CD4-positive, alpha-beta memory T cell (primary cell): ENCODE measurements around the gene UBN1. TPM values are rescaled to one million over a fixed set of nuclear protein-coding genes. Genes with fewer than 3 reads are reported as not detected.

Source experiments
- CTCF ChIA-PET: fragments of 350-600 bp; sonication (Branson Sonifier 250); formaldehyde crosslinking; loops from one replicate; lab custom pipeline; 2021; ENCODE audit warnings: inconsistent platforms; ENCODE audit not compliant: partially characterized antibody; lab: Charles Lee
- POLR2A ChIA-PET: fragments of 350-600 bp; sonication (Branson Sonifier 250); formaldehyde crosslinking; loops from one replicate; lab custom pipeline; 2021; ENCODE audit not compliant: partially characterized antibody; lab: Charles Lee
- DNase-seq, 5 donors: peaks; one replicate each; pipeline versions ENCODE4 v3.0.0 to v3.0.0-alpha.2; 2020 to 2022; ENCODE audit warnings: mixed read lengths in 1 of 5
- H3K27ac ChIP-seq: one replicate; pipeline ENCODE4 v1.7.0; 2013; ENCODE audit warnings: low read depth, low read length
- H3K27me3 ChIP-seq: 2 replicates; pipeline ENCODE4 v1.7.0; 2013; ENCODE audit warnings: mild to moderate bottlenecking, low read length, moderate library complexity; ENCODE audit not compliant: insufficient read depth
- H3K36me3 ChIP-seq: 2 replicates; pipeline ENCODE4 v1.7.0; 2013; ENCODE audit warnings: mild to moderate bottlenecking, low read length, moderate library complexity; ENCODE audit not compliant: insufficient read depth
- H3K4me1 ChIP-seq: 2 replicates; pipeline ENCODE4 v1.7.0; 2013; ENCODE audit warnings: mild to moderate bottlenecking, low read length, moderate library complexity; ENCODE audit not compliant: insufficient read depth
- H3K4me3 ChIP-seq, 2 donors: one replicate each; pipeline ENCODE4 v1.7.0; 2013; ENCODE audit warnings: low read length in 2 of 2, mild to moderate bottlenecking in 1 of 2
- H3K9me3 ChIP-seq, 2 donors: one replicate each; pipeline ENCODE4 v1.7.0; 2013; ENCODE audit warnings: low read length in 2 of 2, control low read depth in 1 of 2; ENCODE audit not compliant: control insufficient read depth in 1 of 2
- H3K27ac Mint-ChIP-seq, 7 donors: one replicate each; pipeline ENCODE4 v1.8.0; 2020 to 2021; ENCODE audit warnings: mixed read lengths in 7 of 7, mild to moderate bottlenecking in 6 of 7, inconsistent platforms in 3 of 7, moderate library complexity in 3 of 7
- H3K27me3 Mint-ChIP-seq, 2 donors: one replicate each; pipeline ENCODE4 v1.8.0; 2020 to 2021; ENCODE audit warnings: mixed read lengths in 2 of 2
- H3K36me3 Mint-ChIP-seq, 2 donors: one replicate each; pipeline ENCODE4 v1.8.0; 2020 to 2021; ENCODE audit warnings: mixed read lengths in 2 of 2, inconsistent platforms in 1 of 2, mild to moderate bottlenecking in 1 of 2
- H3K4me1 Mint-ChIP-seq, 4 donors: one replicate each; pipeline ENCODE4 v1.8.0; 2020 to 2021; ENCODE audit warnings: mixed read lengths in 4 of 4, mild to moderate bottlenecking in 1 of 4
- H3K4me3 Mint-ChIP-seq, 8 donors: one replicate each; pipeline ENCODE4 v1.8.0; 2020 to 2021; ENCODE audit warnings: mixed read lengths in 8 of 8, mild to moderate bottlenecking in 7 of 8, moderate library complexity in 6 of 8, inconsistent platforms in 3 of 8
- H3K9me3 Mint-ChIP-seq, 8 donors: one replicate each; pipeline ENCODE4 v1.8.0; 2020 to 2021; ENCODE audit warnings: mixed read lengths in 8 of 8, mild to moderate bottlenecking in 5 of 8, inconsistent platforms in 3 of 8, moderate library complexity in 1 of 8
- intact Hi-C: fragments of 100-400 bp; cut with micrococcal nuclease; formaldehyde crosslinking; loops from one replicate; pipeline ENCODE4 v1.15.1; 2023
- polyA plus RNA-seq, 2 donors: library from polyadenylated mRNA; unstranded; fragments of 300-500 nt; fragmentation: Illumina TruSeq; gene quantifications; one replicate each; pipeline ENCODE4 v1.2.3, GENCODE V29; 2021
- total RNA-seq, 2 experiments: library from RNA; stranded (reverse); gene quantifications; one replicate each; pipeline ENCODE4 v1.2.3, GENCODE V29; 2021

Gene UBN1
- total and polyA plus RNA-seq, 4 experiments from 2014 or later: 6.0 to 42.7 (median 29.0) TPM

- no peaks in the 10 kb centered on the region for H3K36me3 Mint-ChIP-seq
- POLR2A ChIA-PET: no interaction called here
- H3K27ac Mint-ChIP-seq: no peak overlapping the region
These were observed 68.0 kb downstream of the UBN1 start for GRCh38 chr16:4915226-4915761.

GRCh38 chr16:4917117-4917516, 69.8 kb downstream of the UBN1 start:
- H3K27ac ChIP-seq: no peak overlapping the region
- Mint-ChIP-seq H3K4me3 (no peak overlapping the region), H3K4me1 (no peaks in the 10 kb centered on the region), H3K27ac (no peak overlapping the region), H3K9me3 (no peaks in the 10 kb centered on the region), H3K27me3 (peaks cover 2 to 7% of the 10 kb centered on the region in 2 donors), H3K36me3 (no peaks in the 10 kb centered on the region)
- no peak for DNase-seq
- H3K27me3 ChIP-seq: no peaks in the 10 kb centered on the region
- ChIA-PET POLR2A (no interaction called here), CTCF (no interaction called here)
- no peaks in the 10 kb centered on the region for H3K4me1 ChIP-seq
- H3K9me3 ChIP-seq: no peaks in the 10 kb centered on the region
- no peak overlapping the region for H3K4me3 ChIP-seq
- intact Hi-C loops: no loop called here
- no peaks in the 10 kb centered on the region for H3K36me3 ChIP-seq

More at GRCh38 chr16:4915226-4915761, 68.0 kb downstream of the UBN1 start:
- no peak for DNase-seq
- Mint-ChIP-seq H3K4me1 (no peaks in the 10 kb centered on the region), H3K4me3 (no peak overlapping the region), H3K27me3 (peaks cover 2 to 7% of the 10 kb centered on the region in 2 donors), H3K9me3 (no peaks in the 10 kb centered on the region)
- CTCF ChIA-PET: no interaction called here
- H3K4me1 ChIP-seq: no peaks in the 10 kb centered on the region
- H3K36me3 ChIP-seq: no peaks in the 10 kb centered on the region
- H3K27me3 ChIP-seq: no peaks in the 10 kb centered on the region
- no peaks in the 10 kb centered on the region for H3K9me3 ChIP-seq
- no peak overlapping the region for H3K4me3 ChIP-seq
- no peak overlapping the region for H3K27ac ChIP-seq
- intact Hi-C loops: no loop called here

GRCh38 chr16:4918781-4919251, 71.5 kb downstream of the UBN1 start:
- H3K36me3 Mint-ChIP-seq: no peaks in the 10 kb centered on the region

GRCh38 chr16:4920826-4921225, 73.5 kb downstream of the UBN1 start:
- intact Hi-C loops: no loop called here
- no peaks in the 10 kb centered on the region for H3K4me1 Mint-ChIP-seq

More at GRCh38 chr16:4918781-4919251, 71.5 kb downstream of the UBN1 start:
- no peak overlapping the region for H3K4me3 ChIP-seq
- no peaks in the 10 kb centered on the region for H3K9me3 ChIP-seq
- ChIA-PET CTCF (no interaction called here), POLR2A (no interaction called here)
- no peak for DNase-seq
- peaks cover 4 to 9% of the 10 kb centered on the region in 2 donors for H3K27me3 Mint-ChIP-seq
- no peak overlapping the region for H3K27ac Mint-ChIP-seq
- H3K9me3 Mint-ChIP-seq: no peaks in the 10 kb centered on the region
- intact Hi-C loops: no loop called here
- no peak overlapping the region for H3K4me3 Mint-ChIP-seq
- no peaks in the 10 kb centered on the region for H3K4me1 Mint-ChIP-seq
- no peaks in the 10 kb centered on the region for H3K36me3 ChIP-seq
- H3K4me1 ChIP-seq: no peaks in the 10 kb centered on the region
- H3K27ac ChIP-seq: no peak overlapping the region
- no peaks in the 10 kb centered on the region for H3K27me3 ChIP-seq

GRCh38 chr16:4922721-4923342, 75.6 kb downstream of the UBN1 start:
- peaks cover 2 to 4% of the 10 kb centered on the region in 2 donors for H3K27me3 Mint-ChIP-seq
- no peak overlapping the region for H3K4me3 ChIP-seq
- POLR2A ChIA-PET: no interaction called here
- H3K4me3 Mint-ChIP-seq: no peak overlapping the region
- H3K9me3 ChIP-seq: no peaks in the 10 kb centered on the region
- no peaks in the 10 kb centered on the region for H3K36me3 ChIP-seq
- peaks cover 4 to 7% of the 10 kb centered on the region in 2 donors for H3K36me3 Mint-ChIP-seq
- H3K4me1 ChIP-seq: no peaks in the 10 kb centered on the region
- H3K27ac Mint-ChIP-seq: no peak overlapping the region
- no peak for DNase-seq
- H3K4me1 Mint-ChIP-seq: no peaks in the 10 kb centered on the region
- CTCF ChIA-PET: no interaction called here
- H3K9me3 Mint-ChIP-seq: peaks cover 5 to 22% (median 13%) of the 10 kb centered on the region in 8 donors
- no peak overlapping the region for H3K27ac ChIP-seq
- H3K27me3 ChIP-seq: no peaks in the 10 kb centered on the region
- intact Hi-C loops: no loop called here

More at GRCh38 chr16:4920826-4921225, 73.5 kb downstream of the UBN1 start:
- H3K4me3 Mint-ChIP-seq: no peak overlapping the region
- H3K9me3 Mint-ChIP-seq: peaks cover 0 to 3% (median under 1%) of the 10 kb centered on the region in 8 donors
- peaks cover 4 to 6% of the 10 kb centered on the region in 2 donors for H3K27me3 Mint-ChIP-seq
- H3K4me3 ChIP-seq: no peak overlapping the region
- H3K27ac Mint-ChIP-seq: no peak overlapping the region
- ChIA-PET CTCF (no interaction called here), POLR2A (no interaction called here)
- no peak overlapping the region for H3K27ac ChIP-seq
- H3K4me1 ChIP-seq: no peaks in the 10 kb centered on the region
- DNase-seq: no peak
- no peaks in the 10 kb centered on the region for H3K9me3 ChIP-seq
- H3K36me3 Mint-ChIP-seq: no peaks in the 10 kb centered on the region
- H3K27me3 ChIP-seq: no peaks in the 10 kb centered on the region
- no peaks in the 10 kb centered on the region for H3K36me3 ChIP-seq

GRCh38 chr16:4923853-4924252, 76.6 kb downstream of the UBN1 start:
- POLR2A ChIA-PET: no interaction called here
- CTCF ChIA-PET: no interaction called here
- no peaks in the 10 kb centered on the region for H3K4me1 Mint-ChIP-seq
- no peaks in the 10 kb centered on the region for H3K27me3 ChIP-seq
- H3K36me3 ChIP-seq: no peaks in the 10 kb centered on the region
- no peaks in the 10 kb centered on the region for H3K4me1 ChIP-seq
- no peak for DNase-seq
- H3K9me3 ChIP-seq: no peaks in the 10 kb centered on the region
- peaks cover 4 to 7% of the 10 kb centered on the region in 2 donors for H3K36me3 Mint-ChIP-seq
- peaks cover 2 to 4% of the 10 kb centered on the region in 2 donors for H3K27me3 Mint-ChIP-seq
- H3K4me3 Mint-ChIP-seq: no peak overlapping the region
- H3K9me3 Mint-ChIP-seq: peaks cover 5 to 22% (median 13%) of the 10 kb centered on the region in 8 donors
- intact Hi-C loops: no loop called here
- no peak overlapping the region for H3K27ac Mint-ChIP-seq
- H3K27ac ChIP-seq: no peak overlapping the region
- H3K4me3 ChIP-seq: no peak overlapping the region

- no peaks in the 10 kb centered on the region for H3K9me3 ChIP-seq
- CTCF ChIA-PET: no interaction called here
- no peak overlapping the region for H3K27ac Mint-ChIP-seq
- no peak overlapping the region for H3K27ac ChIP-seq
- H3K27me3 ChIP-seq: no peaks in the 10 kb centered on the region
- peaks cover 5 to 22% (median 13%) of the 10 kb centered on the region in 8 donors for H3K9me3 Mint-ChIP-seq
- DNase-seq: no peak
- peaks cover 4 to 7% of the 10 kb centered on the region in 2 donors for H3K36me3 Mint-ChIP-seq
- no peaks in the 10 kb centered on the region for H3K4me1 Mint-ChIP-seq
- no peaks in the 10 kb centered on the region for H3K36me3 ChIP-seq
- no peak overlapping the region for H3K4me3 ChIP-seq
- POLR2A ChIA-PET: no interaction called here
- peaks cover 2% of the 10 kb centered on the region in 2 donors for H3K27me3 Mint-ChIP-seq
- no peak overlapping the region for H3K4me3 Mint-ChIP-seq
- no peaks in the 10 kb centered on the region for H3K4me1 ChIP-seq
- intact Hi-C loops: no loop called here
These were observed 77.5 kb downstream of the UBN1 start for GRCh38 chr16:4924593-4925292.
